GM21529 (cell line): ENCODE measurements around the gene TSPEAR.
"Not testable (repeated sequence)": the region's sequence is repeated elsewhere in the genome, so short reads cannot be mapped to it uniquely, and the experiment has no call there.

Experiments
- ATAC-seq: cut with Tn5 transposase; IDR thresholded peaks from one replicate; pipeline ENCODE4 v1.9.1; 2021; ENCODE audit not compliant: unreplicated experiment

The TSPEAR gene

DNA sequence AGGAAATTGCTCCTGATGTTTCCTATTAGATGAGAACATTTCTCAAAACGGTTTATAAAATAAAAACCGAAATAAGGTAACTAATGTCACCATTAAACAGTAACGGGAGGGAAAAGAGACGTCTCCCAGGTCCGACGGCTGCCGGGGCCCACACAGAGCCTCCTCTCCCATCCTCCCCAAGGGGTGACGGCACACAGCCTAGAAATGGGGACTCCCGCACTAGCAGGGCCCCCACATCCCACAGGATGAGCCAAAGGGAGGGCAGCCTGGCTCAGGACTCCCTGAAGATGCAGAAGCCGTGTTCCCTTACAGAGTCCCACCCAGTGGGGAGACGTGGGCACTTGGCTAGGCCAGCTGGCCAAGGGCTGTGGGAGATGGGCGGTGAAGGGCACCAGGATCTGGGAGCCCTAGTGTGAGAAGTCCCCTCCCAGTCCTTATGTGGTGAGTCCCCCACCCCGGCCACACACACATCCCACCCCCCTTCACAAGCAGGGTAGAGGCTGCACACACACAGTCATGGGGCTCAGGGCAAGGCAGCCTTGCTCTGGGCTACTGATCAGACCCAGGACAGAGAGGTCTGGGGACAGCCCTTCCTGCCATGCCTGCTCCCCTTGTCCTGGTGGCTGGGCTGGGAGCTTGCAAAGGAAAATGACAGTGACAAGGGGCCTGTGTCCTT lies 156.0 kb downstream of the TSPEAR start:
- no peak for ATAC-seq

DNA sequence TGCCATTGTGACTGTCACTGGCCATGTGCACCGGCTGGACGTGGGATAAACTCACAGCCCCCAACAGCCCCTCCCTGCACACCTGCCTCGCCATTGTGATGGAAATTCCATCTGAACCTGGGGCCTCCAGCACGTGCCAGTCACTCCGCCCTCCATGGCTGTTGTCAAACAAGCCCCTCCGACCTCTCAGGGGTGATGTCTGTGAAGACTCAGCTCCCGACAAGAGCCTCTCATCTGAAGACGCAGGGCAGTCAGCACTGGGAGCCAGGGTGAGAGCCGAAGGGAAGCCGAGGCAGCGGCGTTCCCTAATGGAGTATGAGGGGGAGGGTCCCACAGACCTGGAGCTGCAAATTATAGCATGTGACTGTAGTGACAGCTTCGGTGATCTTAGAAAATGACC lies 158.7 kb downstream of the TSPEAR start:
- ATAC-seq: no peak

DNA sequence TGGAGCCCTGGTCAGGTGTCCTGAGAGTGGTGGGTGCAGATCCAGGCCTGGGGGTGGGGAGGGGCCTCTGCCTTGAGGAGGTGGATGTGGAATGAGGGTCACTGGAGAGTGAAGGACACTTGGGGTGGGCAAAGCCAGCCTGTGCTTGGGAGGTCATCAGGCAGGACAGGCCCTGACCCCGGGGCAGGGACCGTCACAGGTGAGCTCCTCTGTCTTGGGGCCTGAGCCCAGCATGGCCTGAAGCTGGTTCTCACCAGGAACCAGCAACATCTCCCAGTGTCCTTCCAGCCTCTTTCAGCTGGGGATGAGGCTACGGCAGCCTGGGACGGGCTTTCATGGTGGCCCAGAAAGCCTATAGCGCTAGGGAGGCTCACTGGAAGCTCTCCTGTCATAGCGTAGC lies 159.2 kb downstream of the TSPEAR start:
- no peak for ATAC-seq

DNA sequence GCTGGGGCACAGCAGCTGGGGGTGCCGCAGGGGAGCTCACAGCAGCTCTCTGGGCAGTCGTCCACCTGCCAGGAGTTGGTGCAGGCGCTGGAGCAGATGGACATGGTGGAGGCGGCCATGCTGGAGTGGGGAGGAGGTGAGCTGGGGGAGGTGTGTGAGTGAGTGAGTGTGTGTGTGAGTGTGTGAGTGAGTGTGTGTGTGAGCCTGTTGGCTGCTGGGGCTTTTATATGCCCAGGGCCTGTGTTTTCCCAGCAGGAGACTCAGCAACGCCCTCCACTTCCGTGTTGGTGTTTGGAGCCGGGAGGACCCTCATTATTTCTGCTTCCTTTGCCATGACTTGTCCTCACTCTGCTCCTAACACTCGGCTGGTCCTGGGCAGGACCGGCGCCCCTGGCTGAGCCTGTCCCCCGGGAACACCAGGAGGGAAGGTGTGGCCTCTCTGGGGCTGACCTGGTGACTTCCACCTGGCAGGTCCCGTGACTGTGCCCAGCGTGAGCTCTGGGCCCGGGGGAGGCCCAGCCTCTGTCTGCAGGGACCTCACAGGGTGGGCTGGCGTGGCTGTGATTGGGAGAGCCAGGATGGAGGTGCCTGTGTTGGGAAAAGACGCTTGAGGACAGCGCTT lies 159.9 kb downstream of the TSPEAR start, which contains the start of gene KRTAP10-2:
Gene KRTAP10-2, minus strand, starts transcription at position 166 of the 622 bp plus-strand sequence. Its CDS starts 47 bp downstream, at position 119.
- ATAC-seq: no peak

DNA sequence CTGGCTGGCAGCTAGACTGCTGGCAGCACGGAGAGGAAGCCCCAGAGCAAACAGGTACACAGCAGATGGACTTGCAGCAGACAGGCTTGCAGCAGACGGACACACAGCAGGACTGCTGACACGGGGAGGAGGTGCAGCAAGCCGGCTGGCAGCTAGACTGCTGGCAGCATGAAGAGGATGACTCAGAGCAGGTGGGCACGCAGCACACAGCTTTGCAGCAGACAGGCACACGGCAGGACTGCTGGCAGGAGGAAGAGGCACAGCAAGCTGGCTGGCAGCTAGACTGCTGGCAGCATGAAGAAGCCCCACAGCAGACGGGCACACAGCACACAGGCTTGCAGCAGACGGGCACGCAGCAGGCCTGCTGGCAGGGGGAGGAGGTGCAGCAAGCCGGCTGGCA lies 160.6 kb downstream of the TSPEAR start:
- ATAC-seq: no peak

DNA sequence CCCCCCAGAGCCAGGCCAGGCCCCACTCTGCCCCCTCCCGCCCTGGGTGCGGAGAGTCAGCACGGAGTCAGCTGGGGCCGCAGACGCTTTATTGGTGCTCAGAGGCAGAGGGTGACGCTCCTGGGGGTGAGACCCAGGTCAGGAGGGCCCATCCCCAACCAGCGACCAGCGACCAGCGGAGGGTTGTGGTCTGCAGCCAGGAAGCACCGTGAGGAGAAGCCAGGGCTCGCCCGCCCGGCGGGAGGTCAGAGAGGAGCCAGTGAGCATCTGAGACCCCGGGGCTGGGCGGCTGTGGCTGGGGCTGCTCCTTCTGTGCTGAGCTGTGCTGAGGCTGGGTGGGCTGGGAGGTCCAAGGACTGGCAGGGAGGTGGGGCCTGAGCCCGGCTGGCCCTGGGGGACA lies 161.1 kb downstream of the TSPEAR start:
- ATAC-seq: not testable (repeated sequence)

DNA sequence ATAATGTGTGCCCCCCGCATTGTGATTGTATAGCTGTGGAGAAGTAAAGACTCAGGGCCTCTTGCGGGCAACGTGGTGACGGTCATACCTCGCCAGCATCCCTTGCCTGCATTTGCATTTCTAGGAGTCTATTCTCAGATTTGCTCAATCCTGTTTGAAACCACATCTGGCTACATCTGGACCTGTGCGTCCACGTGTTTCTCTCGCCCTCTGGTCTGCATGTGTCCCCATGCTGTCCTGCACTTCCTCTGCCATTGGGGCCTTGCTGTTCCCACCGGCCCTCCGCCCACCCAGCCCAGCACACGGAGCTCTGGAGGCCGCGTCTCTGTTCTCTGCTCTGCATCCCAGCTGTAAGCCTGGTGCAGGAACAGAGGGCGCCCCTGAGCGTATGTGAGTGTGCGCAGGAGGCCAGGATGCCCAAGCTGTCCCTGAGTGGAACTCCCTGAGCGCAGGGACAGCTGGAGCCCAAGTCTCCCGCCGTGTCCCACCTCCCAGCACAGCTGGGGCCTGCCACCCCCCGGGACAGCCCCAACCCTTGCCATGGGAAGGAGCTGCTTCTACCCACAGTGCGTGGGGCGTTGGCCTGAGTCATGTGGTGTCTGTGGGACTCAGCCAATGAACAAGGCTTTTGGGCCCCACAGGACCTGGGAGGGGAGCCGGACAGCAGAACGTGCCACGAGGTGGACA lies 161.7 kb downstream of the TSPEAR start:
- no peak for ATAC-seq

DNA sequence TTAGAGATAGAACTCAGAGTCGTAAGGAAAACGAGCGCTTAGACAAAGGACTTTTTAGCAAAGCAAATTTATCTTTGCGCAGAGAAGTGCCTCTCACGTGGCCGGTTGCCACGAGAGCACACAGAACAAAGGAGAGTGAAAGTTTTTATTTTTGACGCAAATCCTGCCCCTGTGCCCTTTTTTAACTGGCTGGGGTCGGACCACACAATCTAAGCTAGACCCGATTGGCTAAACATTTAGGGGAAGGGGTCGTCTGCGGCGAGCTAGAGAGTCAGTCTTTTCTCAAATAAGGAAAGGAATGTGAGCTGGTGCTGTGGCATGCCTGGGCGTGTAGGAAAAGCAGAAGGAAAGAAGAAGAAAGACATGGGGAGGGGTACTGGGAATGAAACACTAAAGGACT lies 162.4 kb downstream of the TSPEAR start:
- no peak for ATAC-seq

DNA sequence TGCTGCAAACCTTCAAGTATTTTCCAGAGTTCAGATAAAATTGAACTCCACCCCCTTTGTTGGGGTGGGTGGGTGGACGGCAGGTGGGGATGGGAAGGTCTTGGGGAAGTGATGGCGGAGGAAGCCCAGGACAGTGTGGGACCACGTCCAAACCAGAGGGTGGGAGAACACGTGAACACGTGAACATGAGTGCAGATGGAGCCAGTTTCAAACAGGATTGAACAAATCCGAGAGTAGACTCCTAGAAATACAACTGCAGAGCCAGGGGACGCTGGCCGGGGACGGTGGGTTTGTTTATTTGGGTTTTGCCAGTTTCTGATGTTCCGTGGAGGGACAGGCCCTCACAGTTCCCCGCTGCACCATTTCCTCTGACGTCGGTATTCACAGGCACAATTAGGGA lies 163.0 kb downstream of the TSPEAR start:
- no peak for ATAC-seq

DNA sequence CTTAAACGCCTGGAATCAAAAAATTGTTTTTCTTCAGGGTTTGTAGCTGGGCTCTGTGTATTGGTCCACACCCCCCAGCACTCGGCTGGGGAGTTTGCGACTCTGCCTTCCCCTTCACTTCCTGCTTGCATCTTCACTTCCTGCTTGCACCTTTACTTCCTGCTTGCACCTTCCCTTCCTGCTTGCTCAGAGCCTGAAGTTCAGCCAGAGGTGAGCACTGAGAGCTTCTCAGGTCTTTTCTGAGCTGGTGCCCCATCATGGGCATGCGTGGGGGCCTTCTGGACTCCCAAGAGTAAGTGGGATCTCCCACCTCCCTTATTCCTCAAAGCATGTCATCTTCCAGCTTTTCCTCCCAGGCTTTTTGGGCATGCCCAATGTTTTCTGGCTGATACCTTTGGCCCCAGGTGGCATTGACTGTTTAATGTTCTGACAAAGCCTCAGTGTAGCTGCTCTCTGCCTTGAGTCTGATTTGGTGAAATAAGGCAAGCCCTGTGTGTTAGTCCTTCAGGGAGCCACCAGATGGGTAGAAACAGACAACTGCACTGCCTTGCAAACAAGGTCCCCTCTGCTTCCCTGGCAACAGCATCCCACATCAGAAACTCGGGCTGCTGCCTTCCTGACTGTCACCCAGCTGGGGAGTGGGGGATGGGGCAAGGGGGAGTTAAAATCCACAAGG lies 163.6 kb downstream of the TSPEAR start:
- ATAC-seq: no peak

DNA sequence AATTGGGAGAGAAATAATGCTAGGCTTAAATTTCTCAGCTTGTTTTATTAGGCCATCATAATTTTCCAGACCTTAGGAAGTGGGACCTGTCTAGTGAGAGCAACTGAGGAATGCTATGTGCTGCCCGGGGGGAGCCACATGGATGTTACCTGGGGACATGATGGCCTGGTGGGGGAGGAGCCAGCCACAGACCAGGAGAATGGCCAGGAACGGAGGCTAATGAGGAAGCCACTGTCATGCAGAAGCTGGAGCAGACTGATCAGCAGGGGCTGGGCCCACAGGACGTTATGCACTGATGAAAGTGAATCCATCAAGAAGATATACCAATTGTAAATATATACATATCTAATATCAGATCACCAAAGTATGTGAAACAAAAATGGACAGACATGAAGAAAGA lies 166.8 kb downstream of the TSPEAR start:
- no peak for ATAC-seq

DNA sequence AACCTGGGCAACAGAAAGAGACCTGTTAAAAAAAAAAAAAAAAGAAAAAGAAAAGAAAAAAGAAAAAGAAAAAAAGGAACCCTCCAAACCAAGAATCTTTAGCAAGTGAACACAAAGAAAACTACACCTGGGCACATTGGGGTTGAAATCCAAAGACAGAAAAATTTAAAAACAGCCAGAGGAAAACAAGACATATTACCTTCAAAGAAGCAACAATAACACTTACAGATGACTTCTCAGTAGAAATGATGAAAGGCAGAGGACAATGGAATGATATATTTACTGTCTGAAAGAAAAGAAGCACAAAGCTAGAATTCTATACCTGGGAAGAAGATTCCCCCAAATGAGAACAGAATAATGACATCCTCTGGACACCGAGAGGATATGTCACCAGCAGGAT lies 168.7 kb downstream of the TSPEAR start:
- ATAC-seq: no peak

DNA sequence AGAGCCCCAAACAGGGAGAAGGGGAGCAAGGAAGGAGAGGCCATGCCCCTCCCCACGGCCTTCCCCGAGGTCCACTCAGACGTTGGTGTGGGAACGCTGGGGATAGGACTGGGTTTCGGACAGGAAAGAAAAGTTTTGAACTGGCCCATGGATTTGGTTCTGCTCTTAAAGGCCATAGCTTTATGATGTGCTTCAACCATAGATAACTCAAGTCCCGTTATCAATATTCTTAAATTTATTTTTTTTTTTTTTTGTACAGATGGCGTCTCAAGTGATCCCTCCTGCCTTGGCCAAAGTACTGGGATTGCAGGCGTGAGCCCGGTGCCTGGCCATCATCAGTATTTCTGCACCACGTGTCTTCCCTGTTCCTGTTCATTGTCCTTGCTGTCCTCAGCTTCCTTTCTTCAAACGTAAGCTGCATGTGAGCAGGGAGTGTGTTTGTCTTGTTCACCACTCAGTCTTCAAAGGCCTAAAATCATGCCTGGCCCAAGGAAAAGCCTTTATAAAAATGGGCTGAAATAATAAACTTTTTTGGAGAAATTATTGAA lies 170.6 kb downstream of the TSPEAR start:
- no peak for ATAC-seq

DNA sequence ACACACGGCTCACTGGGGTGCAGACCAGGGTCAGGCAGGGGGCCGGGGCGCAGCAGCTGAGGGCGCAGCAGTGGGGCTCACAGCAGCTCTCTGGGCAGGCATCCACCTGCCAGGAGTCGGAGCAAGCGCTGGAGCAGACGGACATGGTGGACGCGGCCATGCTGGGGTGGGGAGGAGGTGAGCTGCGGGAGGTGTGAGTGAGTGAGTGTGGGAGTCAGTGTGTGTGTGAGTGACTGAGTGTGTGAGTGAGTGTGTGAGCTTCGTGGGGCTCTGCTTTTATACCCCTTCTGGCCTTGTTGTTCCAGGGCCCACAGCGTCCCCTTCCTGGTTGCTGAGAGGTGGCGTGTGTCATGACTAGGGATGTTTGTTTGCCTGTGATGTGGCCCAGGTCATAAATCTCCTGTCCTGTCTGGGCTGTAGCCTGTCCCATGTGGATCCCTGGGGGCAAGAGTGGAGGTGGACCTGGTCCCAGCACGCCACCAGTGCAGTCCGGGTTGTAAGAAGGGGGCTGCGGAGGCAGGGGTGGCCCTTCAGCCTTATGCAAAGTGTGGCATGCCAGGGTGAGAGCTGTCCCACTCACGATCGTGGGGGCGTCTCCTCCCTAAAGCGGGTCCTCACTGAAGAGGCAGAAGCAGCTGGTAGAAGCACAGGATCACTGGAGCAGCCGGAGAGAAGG lies 171.2 kb downstream of the TSPEAR start, which contains the start of gene KRTAP10-1:
Gene KRTAP10-1, minus strand, starts transcription at position 205 of the 676 bp plus-strand sequence. Its CDS starts 45 bp downstream, at position 160.
- ATAC-seq: no peak

DNA sequence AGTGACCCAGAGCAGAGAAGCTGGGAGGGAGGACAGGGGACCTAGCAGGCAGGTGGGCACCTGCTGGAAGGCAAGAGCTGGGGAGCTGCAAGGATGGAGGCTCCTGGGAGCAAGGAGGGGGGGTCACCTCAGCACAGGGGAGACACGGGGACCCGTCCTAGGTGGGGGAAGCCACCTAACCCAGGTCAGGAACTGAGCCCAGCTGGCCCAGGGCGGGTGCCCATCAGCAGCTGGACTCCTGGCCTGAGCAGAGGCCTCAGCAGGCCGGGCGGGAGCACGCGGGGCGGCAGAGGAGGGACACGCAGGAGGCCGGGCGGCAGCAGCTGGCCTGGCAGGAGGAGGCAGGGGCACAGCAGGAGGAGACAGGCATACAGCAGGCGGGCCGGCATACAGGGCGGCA lies 172.3 kb downstream of the TSPEAR start:
- ATAC-seq: no peak

DNA sequence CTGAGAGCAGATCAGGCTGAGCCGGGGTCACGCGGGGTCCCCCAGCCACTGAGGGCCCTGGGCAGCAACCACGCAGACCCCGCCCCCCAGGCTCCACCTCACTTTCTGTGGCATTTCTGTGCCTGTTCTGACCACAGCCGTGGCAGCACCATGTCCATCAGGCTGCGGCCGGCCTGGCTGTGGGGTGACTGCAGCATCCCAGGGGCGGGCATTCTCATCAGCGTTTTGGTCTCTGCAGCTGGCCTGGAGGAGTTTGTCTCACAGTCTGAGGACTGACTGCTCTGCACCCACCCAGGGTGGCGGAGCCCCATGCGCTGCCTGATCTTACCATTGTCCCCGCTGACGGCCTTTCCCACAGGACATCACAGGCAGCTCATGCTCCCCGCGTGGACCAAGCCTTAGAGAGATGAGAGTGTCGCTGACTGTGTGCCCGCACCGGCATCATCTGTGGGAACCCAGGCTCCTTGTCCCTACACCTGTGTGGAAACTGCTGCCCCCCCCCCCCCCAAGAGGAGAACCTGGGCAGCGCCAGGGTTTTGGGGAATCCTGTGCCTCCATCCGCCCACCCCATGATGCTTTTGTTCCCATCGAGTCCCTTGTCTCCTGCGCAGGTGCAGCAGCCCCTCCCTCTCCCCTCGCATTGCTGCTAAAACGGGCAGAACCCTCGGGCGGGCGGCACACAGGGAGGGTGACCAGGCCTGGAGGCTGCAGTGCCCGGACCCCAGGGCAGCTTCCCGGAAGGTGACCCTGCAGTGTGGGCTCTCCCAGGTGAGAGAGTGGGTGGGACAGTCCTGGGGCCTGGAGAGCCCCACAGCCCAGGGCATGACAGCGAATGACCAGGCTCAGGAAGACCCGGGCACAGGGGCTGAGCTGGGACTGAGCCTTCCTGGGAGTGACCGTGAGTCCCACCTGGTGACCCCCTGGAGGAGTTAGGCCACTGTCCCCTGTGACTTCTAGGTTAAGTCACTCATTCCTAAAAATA lies 173.2 kb downstream of the TSPEAR start:
- ATAC-seq: no peak

DNA sequence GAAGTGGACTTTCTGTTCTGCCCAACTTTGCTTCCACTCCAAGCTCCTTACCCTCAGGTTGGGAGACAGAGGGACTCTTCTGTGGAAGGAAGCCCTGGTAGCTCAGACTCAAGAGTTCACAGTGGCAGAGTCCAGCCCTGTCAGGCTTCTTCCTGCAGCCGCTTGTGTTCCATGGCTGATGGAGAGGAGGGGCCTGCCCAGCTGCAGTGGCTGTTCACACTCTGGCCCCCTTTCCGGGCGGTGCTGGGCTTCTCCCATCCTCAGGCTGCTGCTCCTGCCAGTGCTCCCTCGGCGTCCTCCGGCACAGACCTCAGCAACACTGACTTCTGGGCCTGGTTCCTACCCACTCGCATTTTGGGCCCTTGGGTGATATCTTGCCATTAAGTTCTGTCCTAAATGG lies 175.4 kb downstream of the TSPEAR start:
- ATAC-seq: no peak

DNA sequence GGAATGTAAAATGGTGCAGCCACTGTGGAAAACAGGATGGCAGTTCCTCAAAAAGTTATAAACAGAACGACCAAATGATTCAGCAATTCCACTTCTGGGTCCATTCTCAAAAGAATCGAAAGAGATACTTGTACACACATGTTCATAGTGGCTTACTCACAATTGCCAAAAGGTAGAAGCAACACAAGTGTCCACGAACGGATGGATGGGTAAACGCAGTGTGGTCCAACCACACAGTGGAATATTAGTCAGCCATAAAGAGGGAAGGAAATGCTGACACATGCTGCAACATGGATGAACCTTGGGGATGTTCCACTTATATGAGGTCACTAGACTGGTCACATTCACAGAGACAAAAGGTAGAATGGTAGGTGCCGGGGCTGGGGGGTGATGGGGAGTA lies 176.7 kb downstream of the TSPEAR start:
- no peak for ATAC-seq

DNA sequence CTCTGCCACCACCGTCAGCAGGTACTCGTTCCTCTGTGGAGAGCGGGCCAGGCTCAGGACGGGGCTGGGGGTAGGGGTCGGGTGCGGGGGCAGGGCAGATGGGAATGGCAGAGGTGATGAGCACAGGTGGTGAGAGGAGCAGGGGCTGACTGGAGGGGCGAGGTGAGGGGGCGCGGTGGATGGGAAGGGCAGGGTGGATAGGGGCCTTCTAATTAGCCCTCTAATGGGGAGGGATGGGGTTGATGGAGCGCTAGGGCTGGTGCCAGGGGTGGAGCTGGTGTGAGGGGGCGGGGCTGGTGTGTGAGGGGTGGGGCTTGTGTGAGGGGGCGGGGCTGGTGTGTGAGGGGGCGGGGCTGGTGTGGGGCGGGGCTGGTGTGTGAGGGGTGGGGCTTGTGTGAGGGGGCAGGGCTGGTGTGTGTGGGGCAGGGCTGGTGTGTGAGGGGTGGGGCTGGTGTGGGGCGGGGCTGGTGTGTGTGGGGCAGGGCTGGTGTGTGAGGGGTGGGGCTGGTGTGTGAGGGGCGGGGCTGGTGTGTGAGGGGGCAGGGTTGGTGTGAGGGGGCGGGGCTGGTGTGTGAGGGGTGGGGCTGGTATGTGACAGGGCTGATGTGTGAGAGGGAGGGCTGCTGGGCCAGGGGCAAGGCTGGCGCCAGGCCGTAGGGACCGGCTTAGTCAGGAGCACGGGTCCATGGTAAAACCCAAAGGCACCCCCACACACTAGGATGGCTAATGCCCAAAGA lies 177.3 kb downstream of the TSPEAR start:
- ATAC-seq: no peak
